ENCODE results near the gene GJA5.
"Not testable (repeated sequence)": the region's sequence is repeated elsewhere in the genome, so short reads cannot be mapped to it uniquely, and the experiment has no call there.

GJA5 gene

DNA sequence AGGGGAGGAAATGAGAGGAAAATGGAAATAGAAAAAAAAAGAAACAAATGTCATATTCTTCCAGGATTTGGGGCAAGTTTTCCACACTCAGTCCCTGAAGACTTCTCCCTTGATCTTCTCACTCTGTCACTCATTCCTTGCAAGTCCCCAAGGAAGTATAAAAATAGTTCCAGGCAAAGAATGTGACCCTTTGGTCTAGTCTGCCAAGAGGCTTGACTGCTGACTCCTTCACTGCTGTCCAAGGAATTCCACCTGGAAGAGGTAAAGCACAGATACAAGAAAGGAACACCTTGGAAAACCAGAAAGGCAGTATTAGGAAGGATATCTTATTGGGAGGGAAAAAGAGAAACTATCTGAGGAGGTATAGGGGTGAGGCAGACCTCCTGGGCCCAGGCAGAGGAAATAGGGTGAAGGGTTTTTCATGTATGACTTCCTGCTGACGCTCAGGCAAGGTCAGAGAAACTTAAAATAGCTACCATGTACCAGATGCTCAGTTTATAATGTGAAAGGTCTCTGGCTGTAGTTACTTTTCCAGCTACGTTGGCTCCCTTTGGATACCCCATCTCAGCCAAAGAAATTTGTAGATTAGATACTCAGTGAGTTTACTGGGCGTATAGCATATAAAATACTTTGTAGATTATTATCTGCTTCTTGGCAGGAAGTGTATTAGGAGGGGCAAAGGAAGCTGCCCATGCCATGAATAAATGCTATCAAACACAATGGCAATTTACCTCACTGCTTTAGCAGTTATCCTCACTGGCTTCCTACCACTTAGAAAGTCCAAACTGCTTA lies 2.0 kb upstream of the GJA5 start:
- DNase-seq (ENCODE audit: low spot score) = no peak

DNA sequence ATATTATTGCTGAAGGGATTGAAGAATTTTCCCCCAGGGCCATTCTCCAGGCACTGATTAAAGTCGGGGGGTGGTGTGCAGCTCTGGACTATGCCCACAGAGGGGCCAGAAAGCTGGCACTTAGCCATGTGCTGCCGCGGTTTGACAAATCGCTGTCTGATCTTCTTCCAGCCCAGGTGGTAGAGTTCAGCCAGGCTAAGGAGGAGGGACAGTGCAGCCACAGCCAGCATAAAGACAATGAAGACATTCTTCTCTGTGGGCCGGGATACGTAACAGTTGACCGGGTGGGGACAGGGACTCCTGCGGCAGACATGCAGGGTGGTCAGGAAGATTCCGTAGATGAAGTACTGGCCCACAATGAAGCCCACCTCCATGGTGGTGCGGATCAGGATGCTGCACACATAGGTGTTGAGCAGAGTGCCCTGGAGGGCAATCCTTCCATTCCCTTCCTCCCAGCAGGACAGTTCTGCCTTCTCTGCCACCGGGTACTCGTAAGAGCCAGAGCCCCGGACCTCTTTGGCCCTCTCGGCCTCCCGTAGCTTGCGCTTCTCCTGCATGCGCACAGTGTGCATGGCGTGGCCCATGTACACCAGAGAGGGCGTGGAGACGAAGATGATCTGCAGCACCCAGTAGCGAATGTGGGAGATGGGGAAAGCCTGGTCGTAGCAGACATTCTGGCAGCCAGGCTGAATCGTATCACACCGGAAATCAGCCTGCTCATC lies 1.9 kb downstream of the GJA5 start:
- DNase-seq (ENCODE audit: low spot score) = no peak

- no peak for DNase-seq (ENCODE audit: low spot score)
These were observed 3.1 kb downstream of the GJA5 start for GRCh38 chr1:147757015-147757990.

DNA sequence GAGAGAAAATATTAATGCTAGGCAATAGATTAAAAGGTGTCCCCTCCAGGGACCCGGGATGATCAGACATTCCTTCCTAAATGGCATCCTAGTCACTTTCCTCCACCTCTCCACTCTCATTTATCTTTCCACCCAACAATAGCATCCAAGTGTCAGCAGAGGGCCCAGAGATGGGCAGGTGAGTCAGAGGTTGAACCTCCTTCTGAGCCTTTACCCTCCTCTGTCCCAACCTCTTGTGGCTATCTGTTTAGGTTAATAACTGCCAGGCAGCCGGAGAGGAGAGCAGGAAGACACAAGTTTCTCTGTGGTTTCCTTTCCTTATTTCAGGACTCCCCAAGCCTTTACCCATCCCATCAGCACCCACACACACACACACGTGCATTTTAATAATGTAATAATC lies 4.1 kb downstream of the GJA5 start:
- DNase-seq (ENCODE audit: low spot score) = no peak

DNA sequence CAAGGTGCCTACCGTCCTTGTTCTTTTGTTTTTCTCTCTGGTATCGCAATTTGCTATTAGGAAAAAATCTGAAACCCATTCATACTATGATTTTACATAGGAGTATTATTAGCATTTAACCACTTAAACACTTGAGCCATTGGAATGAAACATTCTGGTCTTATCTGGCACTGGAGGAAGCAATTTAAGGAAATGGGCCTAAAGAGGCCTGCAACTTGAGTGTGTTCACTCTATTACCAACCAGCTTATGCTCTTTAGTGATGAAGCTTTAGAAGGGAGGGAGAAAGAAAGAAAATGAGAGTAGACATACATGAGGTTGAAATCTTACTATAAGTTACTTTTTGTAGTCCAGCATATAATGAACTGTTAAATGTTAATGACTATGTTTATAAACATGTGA lies 5.7 kb downstream of the GJA5 start:
- no peak for DNase-seq (ENCODE audit: low spot score)

DNA sequence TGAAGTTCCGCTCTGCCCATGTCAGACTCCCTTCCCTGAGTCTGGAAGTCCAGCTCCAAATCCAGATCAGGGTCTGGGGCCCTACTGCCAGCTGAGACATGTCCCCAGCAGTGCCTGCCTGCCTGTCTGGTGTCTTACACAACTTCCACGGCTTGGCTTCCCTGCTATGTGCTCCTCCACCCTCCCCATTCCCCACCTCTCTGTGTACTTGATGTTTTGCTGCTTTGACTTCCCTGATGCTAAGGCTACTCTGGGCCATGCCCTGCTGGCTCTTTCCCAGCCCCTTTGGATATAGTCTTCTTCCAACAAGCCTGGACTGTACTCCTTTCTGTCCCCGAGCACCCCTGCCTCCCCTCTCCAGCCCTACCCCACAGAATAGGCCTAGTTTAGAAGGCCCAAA lies 7.3 kb downstream of the GJA5 start:
- DNase-seq (ENCODE audit: low spot score) = no peak

DNA sequence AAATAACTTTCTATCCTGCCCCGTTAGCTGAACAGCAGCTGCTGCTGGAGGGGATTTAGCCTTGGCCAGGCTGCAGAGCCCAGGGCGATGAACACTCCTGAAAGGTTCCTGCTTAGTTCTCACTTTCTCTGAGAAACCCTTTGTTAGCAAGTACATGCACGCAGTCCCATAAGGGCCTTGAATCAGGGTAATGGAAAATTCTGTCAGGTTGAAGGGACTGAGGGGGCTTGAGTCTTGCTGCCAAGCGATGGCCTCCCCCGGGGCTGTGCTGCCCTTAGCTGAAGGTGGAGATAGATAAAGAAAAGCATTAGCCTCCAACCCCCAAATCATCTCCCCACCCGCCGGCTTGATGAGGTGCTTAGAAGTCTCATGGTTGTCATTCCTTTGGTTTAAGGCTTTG lies 7.9 kb downstream of the GJA5 start:
- no peak for DNase-seq (ENCODE audit: low spot score)

DNA sequence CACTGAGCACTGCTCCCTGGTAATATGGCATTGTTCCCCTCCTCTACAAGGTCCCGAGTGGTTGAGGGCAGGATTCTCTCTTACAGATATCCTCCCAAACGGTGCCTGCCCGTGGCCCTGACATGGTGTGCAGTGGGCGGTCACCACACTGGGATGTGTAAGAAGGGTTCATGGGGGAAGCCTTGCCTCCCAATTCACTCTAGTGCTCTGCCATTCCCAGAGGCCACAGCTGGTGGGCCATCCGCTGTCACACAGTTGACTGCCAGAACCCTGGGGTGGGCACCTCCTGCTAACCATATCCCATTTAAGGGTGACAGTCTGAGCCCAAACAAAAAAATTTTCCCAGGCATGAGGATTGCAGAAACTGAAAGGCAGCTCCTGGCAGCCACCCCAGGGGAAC lies 9.1 kb downstream of the GJA5 start:
- no peak for DNase-seq (ENCODE audit: low spot score)

- no peak for DNase-seq (ENCODE audit: low spot score)
These were observed 9.7 kb downstream of the GJA5 start for GRCh38 chr1:147750618-147751217.

- DNase-seq (ENCODE audit: low spot score) = no peak
These were observed 10.6 kb downstream of the GJA5 start for GRCh38 chr1:147749792-147750191.

GRCh38 chr1:147748676-147749350 lies 11.6 kb downstream of the GJA5 start:
- no peak for DNase-seq (ENCODE audit: low spot score)

- DNase-seq (ENCODE audit: low spot score) = no peak
These were observed 12.4 kb downstream of the GJA5 start for GRCh38 chr1:147747966-147748365.

DNA sequence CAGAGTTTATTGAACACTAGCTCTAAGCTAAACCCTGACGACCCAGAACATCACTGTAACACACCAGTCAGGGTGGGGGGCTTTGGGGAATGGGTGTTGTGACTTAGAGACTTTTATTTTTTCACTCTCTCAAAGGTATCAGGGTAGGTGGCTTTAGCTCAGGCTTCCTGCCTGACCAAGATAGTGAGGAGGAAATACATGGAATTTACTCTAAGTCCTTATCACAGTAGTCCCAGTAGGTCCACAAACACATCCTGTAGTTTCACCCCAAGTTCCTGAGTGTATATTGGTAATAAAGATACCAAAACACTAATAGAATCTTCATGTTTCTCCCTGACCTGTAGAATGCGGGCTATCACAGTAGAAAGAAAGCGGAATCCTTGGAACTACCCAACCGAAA lies 15.1 kb downstream of the GJA5 start:
- no peak for DNase-seq (ENCODE audit: low spot score)

DNA sequence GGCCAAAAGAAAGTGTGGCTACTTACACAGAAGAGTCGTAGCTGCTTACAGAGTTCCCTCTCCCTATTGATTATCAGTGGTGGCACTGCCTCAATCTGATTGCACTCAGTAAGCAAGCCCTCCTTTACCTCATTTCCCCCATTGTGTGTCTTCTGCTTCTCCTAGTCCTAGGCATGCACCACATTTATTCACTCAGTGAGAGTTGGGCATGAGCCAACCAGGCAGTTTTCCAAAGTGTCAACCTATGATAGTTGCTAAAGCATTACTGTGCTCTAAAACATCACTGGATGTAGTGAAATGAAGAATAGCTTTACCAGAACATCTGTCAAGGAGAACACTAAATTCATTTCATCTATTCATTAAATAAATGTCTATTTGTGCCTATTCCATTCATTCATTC lies 19.3 kb downstream of the GJA5 start:
- DNase-seq (ENCODE audit: low spot score) = no peak

- DNase-seq (ENCODE audit: low spot score) = no peak
These were observed 20.0 kb downstream of the GJA5 start for GRCh38 chr1:147740391-147740790.

DNA sequence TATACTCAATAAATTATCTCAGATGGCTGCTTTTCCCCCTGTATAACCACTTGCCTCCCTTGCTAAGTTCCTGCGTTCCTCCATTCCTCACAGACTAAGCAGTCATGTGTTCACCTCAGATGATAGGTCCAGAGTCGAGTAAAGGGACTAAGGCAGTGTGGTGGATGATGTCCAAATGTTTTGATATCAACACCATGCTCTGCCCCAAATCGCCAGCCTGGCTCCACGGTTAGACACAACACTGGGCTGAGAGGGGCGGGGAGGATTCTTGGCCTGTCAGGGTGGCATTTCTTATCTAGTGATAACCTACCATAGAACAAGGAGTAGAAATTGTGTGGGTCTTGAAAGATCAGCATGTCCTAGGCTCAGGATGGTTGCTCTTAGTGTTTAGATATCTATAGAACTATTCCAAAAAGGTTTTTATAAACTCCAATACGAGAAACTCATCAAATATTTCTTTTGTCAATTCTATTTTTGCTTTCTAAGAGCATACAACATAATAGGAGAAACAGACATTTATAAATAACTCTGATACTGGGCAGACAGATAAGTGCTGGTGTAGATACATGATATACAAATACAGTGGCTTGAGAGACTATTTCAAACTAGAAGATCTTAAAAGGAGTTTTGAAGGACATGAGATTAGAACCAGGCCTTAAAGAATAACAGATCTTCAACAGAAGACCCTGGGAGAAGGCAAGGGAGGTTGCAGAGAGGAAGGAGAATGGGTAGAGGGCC lies 21.5 kb downstream of the GJA5 start:
- no peak for DNase-seq (ENCODE audit: low spot score)

- DNase-seq (ENCODE audit: low spot score) = no peak
These were observed 22.3 kb downstream of the GJA5 start for GRCh38 chr1:147738129-147738528.

DNA sequence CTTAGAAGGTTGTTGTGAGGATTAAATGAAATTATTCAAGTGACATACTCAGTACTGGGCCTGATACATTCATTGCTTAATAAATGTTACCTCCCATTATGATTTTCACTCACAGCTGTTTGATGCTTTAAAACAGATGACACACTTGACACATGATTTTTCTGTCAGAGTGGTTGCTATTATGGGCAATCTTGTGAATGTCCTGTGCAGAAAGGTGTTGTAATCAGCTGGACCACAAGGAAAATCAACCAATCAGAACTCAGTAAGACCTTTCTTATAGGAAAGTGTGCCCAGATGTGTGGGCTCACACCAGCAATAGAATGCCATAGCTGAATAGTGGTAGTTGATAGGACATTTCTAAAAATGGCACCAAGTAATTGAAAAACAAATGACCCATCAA lies 23.5 kb downstream of the GJA5 start:
- no peak for DNase-seq (ENCODE audit: low spot score)

GRCh38 chr1:147735423-147735822 lies 25.0 kb downstream of the GJA5 start:
- DNase-seq (ENCODE audit: low spot score) = no peak

DNA sequence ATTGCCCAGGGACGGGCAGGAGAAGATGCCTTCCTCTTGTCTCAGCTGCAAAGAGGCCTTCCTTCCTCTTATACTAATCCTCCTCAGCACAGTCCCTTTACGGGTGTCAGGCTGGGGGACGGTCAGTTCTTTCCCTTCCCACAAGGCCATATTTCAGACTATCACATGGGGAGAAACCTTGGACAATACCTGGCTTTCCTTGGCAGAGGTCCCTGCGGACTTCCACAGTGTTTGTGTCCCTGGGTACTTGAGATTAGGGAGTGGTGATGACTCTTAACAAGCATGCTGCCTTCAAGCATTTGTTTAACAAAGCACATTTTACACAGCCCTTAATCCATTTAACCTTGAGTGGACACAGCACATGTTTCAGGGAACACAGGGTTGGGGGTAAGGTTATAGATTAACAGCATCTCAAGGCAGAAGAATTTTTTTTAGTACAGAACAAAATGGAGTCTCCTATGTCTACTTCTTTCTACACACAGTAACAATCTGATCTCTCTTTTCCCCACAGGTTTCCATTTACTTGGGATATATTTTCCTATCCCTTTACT lies 26.0 kb downstream of the GJA5 start:
- not testable (repeated sequence) for DNase-seq (ENCODE audit: low spot score)

All from cerebellar cortex (tissue), 1 donor.